Measurements from ENCODE around the gene FYTTD1. TPM values are rescaled to one million over a fixed set of nuclear protein-coding genes. Genes with fewer than 3 reads are reported as not detected.

The FYTTD1 gene
- total RNA-seq, 2 experiments from 2014 or later = 20.7 to 25.6 TPM

DNA sequence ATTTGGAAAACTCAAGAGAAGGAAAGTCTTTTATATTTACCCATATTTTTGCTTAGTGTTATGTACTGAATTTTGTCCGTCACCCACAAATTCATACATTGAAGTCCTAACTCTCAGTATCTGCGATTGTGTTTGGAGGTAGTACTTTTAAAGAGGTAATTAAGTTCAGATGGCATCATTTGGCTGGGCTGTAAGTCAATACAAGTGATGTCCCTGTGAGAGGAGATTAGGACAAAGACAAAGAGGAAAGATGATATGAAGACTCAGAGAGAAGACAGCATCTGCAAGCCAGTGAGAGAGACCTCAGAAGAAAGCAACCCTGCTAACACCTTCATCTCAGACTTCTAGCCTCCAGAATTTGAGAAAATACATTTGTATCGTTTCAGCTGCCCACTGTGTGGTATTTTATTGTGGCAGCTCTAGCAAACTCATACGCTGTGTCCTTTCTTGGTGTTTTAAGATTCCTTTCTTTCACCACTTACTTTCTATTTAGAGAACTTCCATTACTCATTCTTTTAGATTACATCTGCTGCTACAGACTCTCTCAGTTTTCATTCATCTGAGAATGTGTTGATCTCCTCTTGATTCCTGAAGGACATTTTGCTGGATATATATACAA lies 58.4 kb downstream of the FYTTD1 start:
- ChIA-PET POLR2A (interaction anchor here (0.7 kb wide), 1 partner anchor 180 kb away, joined by 3 read pairs; no protein-coding TSS in a partner anchor), CTCF (no interaction called here)
- no peak overlapping the region for H3K4me3 Mint-ChIP-seq
- ATAC-seq = peak; percentile 49
- peak overlapping the region; percentile 51 for H3K27ac Mint-ChIP-seq
- intact Hi-C loops (cut with DNase I, micrococcal nuclease) = no loop called here
- DNase-seq = no peak
- no peaks in the 10 kb centered on the region for H3K27me3 Mint-ChIP-seq
- peaks cover 31% of the 10 kb centered on the region for H3K4me1 Mint-ChIP-seq
- H3K36me3 Mint-ChIP-seq (ENCODE audit: low read depth) = peaks cover 6% of the 10 kb centered on the region
- no peaks in the 10 kb centered on the region for H3K9me3 Mint-ChIP-seq (ENCODE audit: low read depth)

DNA sequence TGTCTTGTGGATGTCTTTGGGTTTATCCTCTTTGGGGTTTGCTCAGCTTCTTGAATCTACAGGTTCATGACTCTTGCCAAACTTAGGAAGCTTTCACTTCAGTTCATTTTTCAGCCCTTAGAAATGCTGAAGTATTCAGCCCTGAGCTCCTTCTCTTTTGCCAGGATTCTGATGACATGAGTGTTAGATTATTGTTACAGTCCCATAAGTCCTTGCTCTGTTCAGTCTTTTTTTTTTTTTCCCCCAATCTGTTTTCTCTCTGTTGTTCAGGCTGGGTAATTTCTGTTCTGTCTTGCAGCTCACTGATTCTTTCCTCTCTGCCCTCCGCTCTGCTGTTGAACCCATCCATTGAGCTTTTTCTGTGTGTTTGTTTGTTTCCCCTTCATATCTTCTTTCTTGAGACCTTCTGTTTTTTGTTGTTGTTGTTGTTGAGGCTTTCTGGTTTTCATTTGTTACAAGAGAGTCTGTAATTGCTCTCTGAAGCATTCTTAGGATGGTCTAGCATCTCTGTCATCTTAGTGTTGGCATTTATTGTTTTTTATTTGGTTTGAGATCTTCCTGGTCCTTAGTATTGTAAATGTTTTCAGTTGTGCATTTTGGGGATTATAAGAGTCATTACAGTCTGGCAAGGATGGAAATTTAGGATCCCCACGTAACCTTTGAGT lies 59.8 kb downstream of the FYTTD1 start:
- POLR2A ChIA-PET = interaction anchor here (0.6 kb wide), 1 partner anchor 51 kb away, joined by 4 read pairs; no protein-coding TSS in a partner anchor
- H3K9me3 Mint-ChIP-seq (ENCODE audit: low read depth) = no peaks in the 10 kb centered on the region
- peaks cover 30% of the 10 kb centered on the region for H3K4me1 Mint-ChIP-seq
- intact Hi-C loops (cut with DNase I, micrococcal nuclease) = no loop called here
- H3K36me3 Mint-ChIP-seq (ENCODE audit: low read depth) = peaks cover 5% of the 10 kb centered on the region
- ATAC-seq (no peak), DNase-seq (no peak)
- H3K4me3 Mint-ChIP-seq = no peak overlapping the region
- CTCF ChIA-PET = interaction anchor here (1.3 kb wide), 1 partner anchor 11 kb away, joined by 3 read pairs; no protein-coding TSS in a partner anchor
- H3K27ac Mint-ChIP-seq = peak overlapping the region; percentile 10
- no peaks in the 10 kb centered on the region for H3K27me3 Mint-ChIP-seq

DNA sequence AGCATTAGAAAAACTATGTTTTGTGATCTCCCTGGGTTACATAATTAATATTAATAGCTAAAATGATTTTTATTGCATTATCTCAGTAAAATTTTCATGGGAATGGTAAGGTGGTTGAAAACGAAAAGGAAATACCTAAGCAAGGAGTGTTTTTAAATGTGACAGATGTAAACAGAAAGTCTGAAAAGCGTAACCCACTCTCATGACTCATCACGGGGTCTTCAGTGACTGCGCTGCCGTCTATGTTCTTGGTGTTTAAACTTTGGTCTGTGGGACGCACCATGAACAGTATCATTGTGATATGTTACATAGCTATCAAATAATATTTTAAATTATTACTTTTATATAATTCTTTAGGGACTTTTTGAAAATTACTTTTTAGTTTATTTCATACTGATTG lies 61.2 kb downstream of the FYTTD1 start:
- Mint-ChIP-seq H3K27me3 (no peaks in the 10 kb centered on the region), H3K27ac (no peak overlapping the region), H3K4me1 (peaks cover 33% of the 10 kb centered on the region), H3K9me3 (ENCODE audit: low read depth) (no peaks in the 10 kb centered on the region), H3K4me3 (no peak overlapping the region), H3K36me3 (ENCODE audit: low read depth) (peaks cover 5% of the 10 kb centered on the region)
- ATAC-seq (no peak), DNase-seq (no peak)
- POLR2A ChIA-PET = no interaction called here
- CTCF ChIA-PET = no interaction called here
- intact Hi-C loops (cut with DNase I, micrococcal nuclease) = no loop called here

DNA sequence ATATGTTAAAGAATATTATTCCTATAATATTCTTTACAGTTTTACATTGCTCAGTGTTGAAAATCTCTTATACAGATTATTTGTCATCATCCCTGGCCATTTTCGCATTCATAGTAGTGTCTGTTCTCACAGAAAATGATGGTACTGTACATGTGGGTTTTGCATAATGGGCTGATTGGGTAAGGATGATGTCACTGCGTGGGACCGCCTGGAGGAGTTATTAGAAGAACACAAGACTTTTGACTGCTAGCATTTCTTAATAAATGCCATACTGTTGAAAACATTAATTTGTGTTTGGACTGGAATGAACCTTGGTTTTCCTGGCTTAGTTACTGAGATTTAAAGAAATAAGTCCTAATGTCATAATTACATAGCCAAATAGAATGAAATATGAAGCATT lies 61.7 kb downstream of the FYTTD1 start:
- CTCF ChIA-PET = no interaction called here
- intact Hi-C loops (cut with DNase I, micrococcal nuclease) = no loop called here
- ATAC-seq = no peak
- Mint-ChIP-seq H3K9me3 (ENCODE audit: low read depth) (no peaks in the 10 kb centered on the region), H3K4me3 (no peak overlapping the region), H3K27ac (no peak overlapping the region), H3K4me1 (peaks cover 33% of the 10 kb centered on the region), H3K36me3 (ENCODE audit: low read depth) (peaks cover 2% of the 10 kb centered on the region), H3K27me3 (no peaks in the 10 kb centered on the region)
- POLR2A ChIA-PET = no interaction called here
- no peak for DNase-seq

DNA sequence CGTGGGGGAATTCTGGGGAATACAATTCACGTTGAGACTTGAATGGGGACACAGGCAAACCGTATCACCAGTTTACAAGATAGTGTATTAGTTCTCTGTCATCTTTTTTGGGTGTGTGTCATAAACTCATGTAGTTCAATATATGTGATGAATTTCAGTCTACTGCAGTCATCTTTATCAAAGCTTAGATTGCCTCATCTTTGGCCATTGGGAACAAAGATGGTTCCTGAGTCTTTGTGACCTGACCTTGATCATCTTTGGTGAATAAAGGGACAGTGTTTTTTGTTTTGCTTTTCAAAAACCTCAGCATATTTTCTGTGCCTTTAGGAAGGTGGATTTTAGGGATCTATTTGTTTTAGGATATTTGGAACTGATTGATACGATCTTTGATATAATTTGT lies 64.7 kb downstream of the FYTTD1 start:
- POLR2A ChIA-PET = no interaction called here
- intact Hi-C loops (cut with DNase I, micrococcal nuclease) = no loop called here

DNA sequence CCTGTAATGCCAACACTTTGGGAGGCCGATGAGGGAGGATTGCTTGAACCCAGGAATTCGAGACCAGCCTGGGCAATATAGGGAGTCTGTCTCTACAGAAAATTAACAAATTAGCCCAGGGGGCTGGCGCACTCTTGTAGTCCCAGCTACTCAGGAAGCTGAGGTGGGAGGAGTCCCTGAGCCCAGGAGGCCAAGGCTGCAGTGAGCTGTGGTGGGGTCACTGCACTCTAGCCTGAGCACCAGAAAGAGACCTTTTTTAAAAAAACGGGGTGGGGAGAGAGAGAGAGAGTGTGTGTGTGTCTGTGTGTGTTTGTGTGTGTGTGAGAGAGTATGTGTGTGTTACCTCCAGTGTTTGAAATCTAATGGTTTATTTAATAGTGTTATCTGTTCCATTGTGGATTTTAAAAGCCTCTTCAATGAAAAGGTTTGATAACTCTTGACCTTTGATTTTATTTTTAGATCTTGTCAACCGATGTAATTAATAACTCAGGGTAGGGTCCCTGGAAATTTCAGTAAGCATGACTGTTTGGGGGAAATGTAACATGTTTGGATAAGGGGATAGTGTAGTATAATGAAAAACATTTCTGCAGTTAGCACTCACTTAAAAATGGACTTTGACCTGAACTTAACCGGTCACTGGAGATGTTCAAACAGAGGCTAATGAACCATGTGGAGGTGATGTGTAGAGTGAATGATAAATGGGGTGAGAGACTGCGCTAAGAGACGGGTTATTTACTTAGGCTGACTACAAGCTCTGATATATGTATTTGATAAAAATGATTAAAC lies 71.1 kb downstream of the FYTTD1 start:
- Mint-ChIP-seq H3K27me3 (no peaks in the 10 kb centered on the region), H3K4me3 (no peak overlapping the region), H3K4me1 (no peaks in the 10 kb centered on the region), H3K36me3 (ENCODE audit: low read depth) (peaks cover 14% of the 10 kb centered on the region), H3K9me3 (ENCODE audit: low read depth) (no peaks in the 10 kb centered on the region), H3K27ac (no peak overlapping the region)
- ATAC-seq (no peak), DNase-seq (no peak)
- intact Hi-C loops (cut with DNase I, micrococcal nuclease) = no loop called here
- CTCF ChIA-PET = interaction anchor here (0.7 to 0.8 kb wide), 2 partner anchors 11 to 68 kb away, joined by 3 read pairs; no protein-coding TSS in a partner anchor
- POLR2A ChIA-PET = no interaction called here

More for the DNA sequence above, 64.7 kb downstream of the FYTTD1 start:
- CTCF ChIA-PET = interaction anchor here (1.3 kb wide), 1 partner anchor 12 kb away, joined by 4 read pairs; no protein-coding TSS in a partner anchor
- no peak overlapping the region for H3K27ac Mint-ChIP-seq
- H3K4me1 Mint-ChIP-seq = peaks cover 14% of the 10 kb centered on the region
- DNase-seq (no peak), ATAC-seq (no peak)
- H3K4me3 Mint-ChIP-seq = no peak overlapping the region
- H3K9me3 Mint-ChIP-seq (ENCODE audit: low read depth) = no peaks in the 10 kb centered on the region
- H3K36me3 Mint-ChIP-seq (ENCODE audit: low read depth) = no peaks in the 10 kb centered on the region
- H3K27me3 Mint-ChIP-seq = no peaks in the 10 kb centered on the region

DNA sequence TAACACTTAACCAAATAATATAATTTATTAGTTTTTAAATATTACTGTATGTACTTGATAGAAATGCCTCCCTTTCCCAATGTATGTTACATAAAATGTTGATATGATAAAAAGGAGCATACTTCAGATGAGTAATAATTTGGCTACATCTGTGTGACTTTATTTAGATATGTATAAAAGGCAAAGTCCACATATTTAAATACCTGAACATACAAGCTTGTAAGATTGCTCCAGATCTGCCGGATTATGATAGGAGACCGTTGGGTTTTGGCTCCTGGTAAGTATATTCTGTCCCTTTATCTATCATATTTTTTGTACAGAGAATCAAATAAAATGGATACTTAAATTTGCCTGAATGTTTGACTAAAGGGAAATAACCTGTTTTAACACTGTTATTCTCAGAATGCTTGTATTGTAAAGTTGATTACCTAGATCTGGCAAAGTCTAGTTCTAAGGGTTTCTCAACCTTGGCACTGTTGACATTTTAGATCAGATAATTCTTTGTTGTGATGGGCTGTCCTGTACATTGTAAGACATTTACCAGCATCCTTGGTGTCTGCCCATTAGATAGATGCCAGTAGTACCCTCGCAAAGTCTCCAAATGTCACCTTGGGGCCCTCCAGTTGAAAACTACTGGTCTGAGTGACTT lies 79.8 kb downstream of the FYTTD1 start:
- CTCF ChIA-PET = interaction anchor here (0.6 kb wide), 1 partner anchor 14 kb away, joined by 3 read pairs; no protein-coding TSS in a partner anchor
- Mint-ChIP-seq H3K27ac (no peak overlapping the region), H3K4me3 (no peak overlapping the region), H3K9me3 (ENCODE audit: low read depth) (no peaks in the 10 kb centered on the region), H3K4me1 (peaks cover 3% of the 10 kb centered on the region), H3K36me3 (ENCODE audit: low read depth) (peaks cover 31% of the 10 kb centered on the region), H3K27me3 (no peaks in the 10 kb centered on the region)
- intact Hi-C loops (cut with DNase I, micrococcal nuclease) = no loop called here
- POLR2A ChIA-PET = no interaction called here
- ATAC-seq (no peak), DNase-seq (no peak)

DNA sequence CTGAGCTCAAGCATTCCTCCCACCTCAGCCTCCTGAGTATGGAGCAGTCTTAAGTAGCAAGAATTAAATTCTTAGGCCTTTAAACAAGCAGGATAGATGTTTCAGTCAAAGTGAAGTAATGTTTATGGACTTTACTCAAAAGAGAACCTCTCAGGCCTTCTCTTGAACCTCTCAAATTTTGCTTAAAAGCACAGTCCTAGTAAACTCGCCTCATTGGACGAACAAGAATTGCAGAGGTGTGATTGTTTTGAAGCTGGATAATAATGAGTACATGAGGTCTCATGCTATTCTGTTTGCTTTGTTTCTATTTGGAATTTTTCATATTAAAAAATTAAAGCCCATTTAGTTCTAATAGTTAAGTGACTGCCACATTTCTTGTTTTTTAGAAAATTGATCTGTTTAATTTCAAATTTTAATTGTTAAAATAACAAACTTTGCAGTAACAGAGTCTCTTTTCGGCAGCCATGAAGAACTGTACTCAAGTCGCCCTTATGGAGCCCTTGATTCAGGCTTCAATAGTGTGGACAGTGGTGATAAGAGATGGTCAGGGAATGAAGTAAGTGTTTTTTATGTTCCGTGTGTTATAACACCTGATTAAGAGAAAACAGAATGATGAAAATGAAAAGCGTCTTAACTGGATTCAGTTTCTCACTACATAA lies 80.8 kb downstream of the FYTTD1 start:
- ChIA-PET CTCF (interaction anchor here (0.6 kb wide), 1 partner anchor 113 kb away, joined by 3 read pairs; no protein-coding TSS in a partner anchor), POLR2A (no interaction called here)
- ATAC-seq (no peak), DNase-seq (no peak)
- peaks cover 5% of the 10 kb centered on the region for H3K4me1 Mint-ChIP-seq
- H3K27me3 Mint-ChIP-seq = no peaks in the 10 kb centered on the region
- intact Hi-C loops (cut with DNase I, micrococcal nuclease) = no loop called here
- peaks cover 34% of the 10 kb centered on the region for H3K36me3 Mint-ChIP-seq (ENCODE audit: low read depth)
- no peak overlapping the region for H3K27ac Mint-ChIP-seq
- H3K4me3 Mint-ChIP-seq = no peak overlapping the region
- no peaks in the 10 kb centered on the region for H3K9me3 Mint-ChIP-seq (ENCODE audit: low read depth)

DNA sequence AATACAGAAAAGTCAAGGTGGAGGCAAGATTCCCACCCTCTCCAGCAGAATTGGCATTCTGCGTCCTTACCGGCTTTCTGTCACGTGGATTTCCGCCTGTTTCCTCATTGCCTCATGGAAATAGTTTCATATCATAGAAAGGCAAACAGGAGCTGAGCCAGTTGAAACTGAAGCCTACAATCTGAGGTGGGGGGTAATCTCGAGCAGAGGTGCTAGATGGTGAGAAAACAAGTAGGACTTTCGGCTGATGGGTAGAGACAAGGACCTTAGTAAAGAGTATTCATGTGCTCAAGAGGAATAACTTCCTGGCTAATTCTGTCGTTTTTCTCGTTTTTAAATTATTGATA lies 81.3 kb downstream of the FYTTD1 start:
- no peaks in the 10 kb centered on the region for H3K27me3 Mint-ChIP-seq
- DNase-seq (no peak), ATAC-seq (no peak)
- H3K27ac Mint-ChIP-seq = no peak overlapping the region
- H3K36me3 Mint-ChIP-seq (ENCODE audit: low read depth) = peaks cover 35% of the 10 kb centered on the region
- H3K4me3 Mint-ChIP-seq = no peak overlapping the region
- CTCF ChIA-PET = interaction anchor here (0.6 kb wide), 1 partner anchor 112 kb away, joined by 3 read pairs; no protein-coding TSS in a partner anchor
- H3K4me1 Mint-ChIP-seq = peaks cover 5% of the 10 kb centered on the region
- POLR2A ChIA-PET = no interaction called here
- intact Hi-C loops (cut with DNase I, micrococcal nuclease) = no loop called here
- H3K9me3 Mint-ChIP-seq (ENCODE audit: low read depth) = no peaks in the 10 kb centered on the region

DNA sequence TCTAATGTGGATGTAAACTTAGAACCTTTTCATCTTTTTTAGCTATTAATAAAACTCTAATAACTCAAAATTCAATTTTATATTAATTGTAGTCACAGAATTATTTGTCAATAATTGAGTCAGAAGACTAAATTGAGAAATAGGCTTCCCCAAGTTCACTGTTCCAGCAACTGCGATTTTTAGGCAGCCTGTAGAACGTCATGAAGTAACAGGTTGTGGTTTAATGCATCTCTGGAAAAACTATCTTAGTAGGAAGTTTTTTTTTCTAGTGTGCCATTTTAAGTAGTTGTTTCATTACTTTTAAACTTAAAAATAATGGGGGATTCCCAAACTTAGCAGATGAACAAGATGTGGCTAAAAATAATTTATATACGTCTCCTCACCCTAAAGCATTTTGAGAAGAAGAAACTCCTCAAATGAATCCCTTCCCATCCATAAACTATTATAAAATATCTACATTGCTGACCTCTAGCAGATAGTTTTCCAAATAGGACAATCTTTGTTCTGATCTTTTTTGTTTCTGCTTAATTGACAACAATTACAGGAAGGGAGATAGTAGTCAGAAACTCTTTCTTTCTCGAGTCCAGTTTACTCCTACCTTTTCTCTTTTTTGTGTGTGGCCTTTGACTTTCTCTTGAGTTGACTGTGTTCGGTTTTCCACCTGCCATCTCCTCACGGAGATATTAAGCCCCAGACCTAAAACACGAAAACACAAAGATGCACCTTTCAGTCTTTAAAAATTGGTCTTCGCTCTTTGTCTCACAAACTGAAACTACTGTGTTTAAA lies 84.4 kb downstream of the FYTTD1 start:
- Mint-ChIP-seq H3K9me3 (ENCODE audit: low read depth) (no peaks in the 10 kb centered on the region), H3K4me3 (no peak overlapping the region), H3K36me3 (ENCODE audit: low read depth) (peaks cover 38% of the 10 kb centered on the region), H3K27me3 (no peaks in the 10 kb centered on the region), H3K4me1 (peaks cover 5% of the 10 kb centered on the region), H3K27ac (no peak overlapping the region)
- intact Hi-C loops (cut with DNase I, micrococcal nuclease) = no loop called here
- POLR2A ChIA-PET = no interaction called here
- DNase-seq = no peak
- CTCF ChIA-PET = no interaction called here
- no peak for ATAC-seq
